HCT116 (cell line): ENCODE measurements around the gene PEX1. TPM values are rescaled to one million over a fixed set of nuclear protein-coding genes. Genes with fewer than 3 reads are reported as not detected.
"Not testable (repeated sequence)": the region's sequence is repeated elsewhere in the genome, so short reads cannot be mapped to it uniquely, and the experiment has no call there.

Experiments used
- ATAC-seq: fragments of 200-7000 bp; cut with Tn5 transposase; 2 replicates; pipeline ENCODE4 v1.9.1; 2020; ENCODE audit warnings: mild to moderate bottlenecking, moderate library complexity
- BruUV-seq: library from RNA; stranded (reverse); fragments of 400-500 nt; replicated peaks from 2 replicates; lab custom pipeline; 2021; lab: Mats Ljungman, UMichigan
- CTCF ChIA-PET: fragments of 300-600 bp; sonication (Branson Sonifier 250); formaldehyde crosslinking; loops from one replicate; lab custom pipeline; 2021; ENCODE audit warnings: antibody characterized with exemption; lab: Charles Lee
- POLR2A ChIA-PET: fragments of 300-600, 350-600 bp; sonication (Branson Sonifier 250); formaldehyde crosslinking; loops from one replicate; lab custom pipeline; 2021; ENCODE audit warnings: antibody characterized with exemption; lab: Charles Lee
- RAD21 ChIA-PET, 2 experiments: fragments of 300-600 bp; sonication (Branson Sonifier 250); formaldehyde crosslinking; loops; one replicate each; lab custom pipeline; 2023; ENCODE audit warnings: low total read pairs in 2 of 2; ENCODE audit not compliant: uncharacterized antibody in 2 of 2, unreplicated experiment in 2 of 2, low non-redundant PET in 1 of 2; lab: Charles Lee
- DNase-seq: peaks from one replicate; pipeline ENCODE4 v3.0.0-alpha.2; 2010; ENCODE audit warnings: low read depth, low spot score
- H2AFZ ChIP-seq: fragments of 200-600 bp; shearing (Covaris generic), sonication (generic); 2 replicates; pipeline ENCODE4 v1.6.1; 2017; ENCODE audit warnings: low read depth, mixed run types, mixed read lengths, antibody characterized with exemption, low read length; ENCODE audit not compliant: poor library complexity, severe bottlenecking
- H3K27ac ChIP-seq: 2 replicates; pipeline ENCODE4 v1.5.1; 2012; ENCODE audit warnings: low read depth, low read length
- H3K27me3 ChIP-seq: fragments of 200-600 bp; sonication (generic); 2 replicates; pipeline ENCODE4 v1.6.1; 2016; ENCODE audit warnings: mixed run types, low read length, mixed read lengths; ENCODE audit not compliant: insufficient read depth
- H3K36me3 ChIP-seq, 2 experiments: fragments of 200-500 bp in 1 of 2; fragments of 200-600 bp in 1 of 2; sonication (Bioruptor generic) in 1 of 2; sonication (generic) in 1 of 2; 2 replicates each; pipeline versions ENCODE4 v1.5.1 to v1.6.1; 2014 to 2016; ENCODE audit warnings: low read length in 2 of 2, inconsistent platforms in 1 of 2, mixed read lengths in 1 of 2, mixed run types in 1 of 2; ENCODE audit not compliant: insufficient read depth in 2 of 2, control insufficient read depth in 1 of 2
- H3K4me1 ChIP-seq, 2 experiments: fragments of 200-600 bp in 1 of 2; sonication (generic) in 1 of 2; 2 replicates each; pipeline versions ENCODE4 v1.5.1 to v1.6.1; 2012 to 2017; ENCODE audit warnings: low read length in 2 of 2, inconsistent platforms in 1 of 2, mild to moderate bottlenecking in 1 of 2, mixed read lengths in 1 of 2, mixed run types in 1 of 2, moderate library complexity in 1 of 2; ENCODE audit not compliant: insufficient read depth in 2 of 2, control insufficient read depth in 1 of 2
- H3K4me2 ChIP-seq: fragments of 200-600 bp; sonication (generic); 2 replicates; pipeline ENCODE4 v1.6.1; 2017; ENCODE audit warnings: mixed run types, low read length, mixed read lengths
- H3K4me3 ChIP-seq, 2 experiments: fragments of 200-600 bp in 1 of 2; sonication (generic) in 1 of 2; replicated peaks in 1 of 2; 2 replicates each; pipeline ENCODE4 v1.5.1; 2011 to 2016; ENCODE audit warnings: low read length in 2 of 2, control low read depth in 1 of 2, low read depth in 1 of 2, mild to moderate bottlenecking in 1 of 2, mixed read lengths in 1 of 2, mixed run types in 1 of 2
- H3K79me2 ChIP-seq: fragments of 200-600 bp; sonication (generic); 2 replicates; pipeline ENCODE4 v1.6.1; 2017; ENCODE audit warnings: mild to moderate bottlenecking, mixed run types, low read length, moderate library complexity, mixed read lengths; ENCODE audit not compliant: insufficient read depth
- H3K9ac ChIP-seq: fragments of 200-600 bp; sonication (generic); 2 replicates; pipeline ENCODE4 v1.6.1; 2016; ENCODE audit warnings: low read length, mixed read lengths
- H3K9me2 ChIP-seq: fragments of 200-600 bp; sonication (generic), shearing (Covaris generic); 2 replicates; pipeline ENCODE4 v1.6.1; 2017; ENCODE audit warnings: mixed run types, mild to moderate bottlenecking, moderate library complexity; ENCODE audit not compliant: insufficient read depth
- H3K9me3 ChIP-seq, 2 experiments: fragments of 200-500 bp in 1 of 2; fragments of 200-600 bp in 1 of 2; sonication (Bioruptor generic) in 1 of 2; sonication (generic) in 1 of 2; 2 replicates each; pipeline ENCODE4 v1.6.1; 2014 to 2017; ENCODE audit warnings: low read length in 2 of 2, mixed read lengths in 2 of 2, inconsistent platforms in 1 of 2, low read depth in 1 of 2, mild to moderate bottlenecking in 1 of 2, mixed run types in 1 of 2, moderate library complexity in 1 of 2; ENCODE audit not compliant: control insufficient read depth in 1 of 2, insufficient read depth in 1 of 2
- H4K20me1 ChIP-seq: fragments of 200-600 bp; sonication (generic), shearing (Covaris generic); 2 replicates; pipeline ENCODE4 v1.6.1; 2017; ENCODE audit warnings: mixed run types, mild to moderate bottlenecking, moderate library complexity; ENCODE audit not compliant: insufficient read depth
- CBX3 ChIP-seq: IDR thresholded peaks from 2 replicates; pipeline ENCODE4 v1.6.1; 2012; ENCODE audit warnings: low read depth
- CTCF ChIP-seq, 3 experiments: fragments of 200-600 bp in 1 of 3; sonication (generic) in 1 of 3; IDR thresholded peaks in 2 of 3; conservative IDR thresholded peaks in 1 of 3; 2 replicates each; pipeline ENCODE4 v1.5.1; 2012 to 2017; ENCODE audit warnings: low read depth in 2 of 3, low read length in 2 of 3, antibody characterized with exemption in 1 of 3, borderline replicate concordance in 1 of 3, control low read depth in 1 of 3, mild to moderate bottlenecking in 1 of 3, mixed read lengths in 1 of 3, mixed run types in 1 of 3, moderate library complexity in 1 of 3; ENCODE audit not compliant: insufficient read depth in 1 of 3
- EZH2 ChIP-seq: fragments of 200-600 bp; sonication (generic); IDR thresholded peaks from 2 replicates; pipeline ENCODE4 v1.6.1; 2017; ENCODE audit warnings: antibody characterized with exemption, mixed run types
- EZH2phosphoT487 ChIP-seq: fragments of 200-600 bp; IDR thresholded peaks from 2 replicates; pipeline ENCODE4 v1.6.1; 2018; ENCODE audit warnings: antibody characterized with exemption, borderline replicate concordance
- FOSL1 ChIP-seq: IDR thresholded peaks from 2 replicates; pipeline ENCODE4 v1.6.1; 2012; ENCODE audit warnings: low read depth
- RAD21 ChIP-seq: IDR thresholded peaks from 2 replicates; pipeline ENCODE4 v1.6.1; 2012; ENCODE audit warnings: low read depth, mild to moderate bottlenecking
- SRF ChIP-seq: IDR thresholded peaks from 2 replicates; pipeline ENCODE4 v1.6.1; 2012; ENCODE audit warnings: low read depth
- ZBTB33 ChIP-seq: IDR thresholded peaks from 2 replicates; pipeline ENCODE4 v1.6.1; 2011; ENCODE audit warnings: mild to moderate bottlenecking, low read length, moderate library complexity; ENCODE audit not compliant: insufficient replicate concordance; ENCODE audit errors: extremely low read depth
- intact Hi-C: fragments of 100-400 bp; cut with micrococcal nuclease; formaldehyde crosslinking; loops from 2 replicates; pipeline ENCODE4 v1.10.0; 2022
- total RNA-seq: library from RNA; stranded (reverse); gene quantifications from one replicate; pipeline ENCODE4 v1.2.1, GENCODE V29; 2021; ENCODE audit not compliant: unreplicated experiment

The PEX1 gene
- total RNA-seq, 1 experiment from 2014 or later = 13.1 TPM

- peak; percentile 51 for TF ChIP-seq ZBTB33
- TF ChIP-seq EZH2 = no peak
- TF ChIP-seq CBX3 = peak; percentile 78; the same call in 1 of the 2 replicates
Observed at GRCh38 chr7:92447345-92448204, 80.7 kb downstream of the PEX1 start, which contains the start of gene GATAD1 (continued).

GRCh38 chr7:92446869-92447344, 81.4 kb downstream of the PEX1 start:
- peak overlapping the region; percentile 72 to 87 for H3K4me3 ChIP-seq
- ATAC-seq = peak; percentile 16
- RAD21 ChIA-PET = interaction anchor here (0.9 to 1.3 kb wide), 2 partner anchors 566 to 580 kb away, joined by 3 to 4 read pairs; no protein-coding TSS in a partner anchor
- no peaks in the 10 kb centered on the region for H3K27me3 ChIP-seq
- peak overlapping the region; percentile 89 for H3K4me2 ChIP-seq
- peak overlapping the region; percentile 83 for H2AFZ ChIP-seq
- H4K20me1 ChIP-seq = no peaks in the 10 kb centered on the region
- H3K9me3 ChIP-seq = no peaks in the 10 kb centered on the region
- CTCF ChIA-PET = interaction anchor here (0.6 to 3.2 kb wide), 22 partner anchors 9 to 1992 kb away, joined by 3 to 24 read pairs (median 4); partner anchors contain the start of genes ANKIB1, KRIT1, MTERF1 and RBM48
- no peak overlapping the region for H3K27ac ChIP-seq
- H3K9me2 ChIP-seq = no peaks in the 10 kb centered on the region
- BruUV-seq = no TSS peak
- H3K36me3 ChIP-seq = peaks cover 13 to 24% of the 10 kb centered on the region in 2 experiments
- peaks cover 29% of the 10 kb centered on the region for H3K79me2 ChIP-seq
- peak in 2 of 3 experiments; percentile 90 to 97; a peak in 5 of 6 replicates for TF ChIP-seq CTCF (IDR thresholded peaks at IDR 0.05 in 2 of 3, conservative IDR thresholded peaks at IDR 0.05 in 1 of 3; ENCODE audit: borderline replicate concordance in 1 of 3, insufficient read depth in 1 of 3, low read depth in 2 of 3, low read length in 2 of 3)
- TF ChIP-seq SRF = no peak
- TF ChIP-seq EZH2phosphoT487 = no peak
- no peak for TF ChIP-seq FOSL1
- peak; percentile 98 for TF ChIP-seq RAD21
- TF ChIP-seq, all 23 proteins: peak for 2
- POLR2A ChIA-PET = interaction anchor here (0.5 to 1.3 kb wide), 3 partner anchors 9 to 566 kb away, joined by 3 to 6 read pairs (median 3); no protein-coding TSS in a partner anchor
- Histone ChIP-seq H3K4me1 (peaks cover 4 to 10% of the 10 kb centered on the region in 2 experiments; a peak in 3 of 4 replicates), H3K9ac (peak overlapping the region; percentile 94)
- intact Hi-C loops = loop anchor here (1.0 to 10.0 kb wide), 7 partner anchors 23 to 1362 kb away; partner anchors contain the start of genes ANKIB1, KRIT1, LRRD1 and MTERF1
- DNase-seq = no peak

GRCh38 chr7:92442720-92443119, 85.6 kb downstream of the PEX1 start:
- ATAC-seq, H3K4me2 ChIP-seq, H4K20me1 ChIP-seq, H3K27me3 ChIP-seq, H3K4me3 ChIP-seq, H2AFZ ChIP-seq, POLR2A ChIA-PET, H3K9ac ChIP-seq, CTCF ChIA-PET, H3K4me1 ChIP-seq, H3K9me2 ChIP-seq, H3K79me2 ChIP-seq, H3K27ac ChIP-seq, BruUV-seq, H3K36me3 ChIP-seq, RAD21 ChIA-PET, DNase-seq, H3K9me3 ChIP-seq: not testable (repeated sequence)
- intact Hi-C loops = loop anchor here (10.0 kb wide), 1 partner anchor 1358 kb away; no protein-coding TSS in a partner anchor
